GM19395 (cell line): ENCODE data around the gene OOSP3.

Source experiments
- ATAC-seq: cut with Tn5 transposase; IDR thresholded peaks from one replicate; pipeline ENCODE4 v1.9.1; 2021; ENCODE audit warnings: mild to moderate bottlenecking, moderate library complexity; ENCODE audit not compliant: unreplicated experiment

The OOSP3 gene

DNA sequence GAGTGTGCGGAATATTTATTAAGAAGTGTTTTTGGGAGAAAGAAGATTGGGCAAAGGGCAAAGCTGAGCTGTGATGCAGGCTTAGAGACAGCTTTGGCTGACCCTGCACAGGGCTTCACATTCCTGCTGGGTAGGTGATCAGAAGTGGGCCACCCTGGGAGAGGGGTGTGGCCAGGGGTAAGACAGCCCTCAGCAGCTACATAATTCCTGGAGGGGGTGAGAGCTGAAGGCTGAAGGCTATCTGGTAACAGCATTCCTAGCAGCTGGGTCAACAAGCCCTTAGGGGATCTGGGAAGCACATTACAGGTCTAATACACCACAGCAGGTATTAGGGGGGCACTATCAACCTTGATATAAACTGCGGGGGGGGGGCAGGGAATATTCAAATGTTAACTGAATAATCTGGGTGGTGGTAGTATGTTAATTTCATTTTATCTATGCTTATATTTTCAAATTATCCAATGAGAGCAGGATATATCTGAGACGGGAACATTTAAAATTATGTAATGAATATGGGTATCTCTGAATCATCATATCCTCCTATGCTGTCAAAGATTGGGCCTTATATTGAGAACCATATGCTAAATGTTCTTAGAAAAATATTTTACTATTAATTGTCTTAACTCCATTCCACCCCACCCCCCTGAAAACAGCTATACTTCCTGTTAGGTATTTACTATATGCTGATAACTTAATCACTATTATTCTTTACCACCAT lies 65.6 kb downstream of the OOSP3 start:
- ATAC-seq: no peak

DNA sequence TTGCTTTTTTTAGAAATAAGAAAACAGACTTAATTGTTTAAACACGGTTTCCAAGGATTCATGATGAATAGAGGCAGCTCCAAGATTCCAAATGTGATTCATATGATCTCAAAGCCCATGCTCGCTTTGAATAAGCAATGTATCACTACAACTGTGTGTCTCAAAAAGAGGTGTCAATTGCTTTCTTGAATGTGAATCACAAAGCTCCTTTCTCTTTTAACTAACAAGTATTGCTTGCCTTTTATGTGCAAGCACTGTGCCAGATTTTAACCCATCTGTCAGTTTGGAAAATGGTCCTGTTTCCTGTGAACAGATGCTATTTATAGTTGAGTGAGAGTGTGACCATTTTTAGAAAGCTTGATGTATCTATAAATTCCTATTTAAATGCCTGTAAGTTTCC lies 66.1 kb downstream of the OOSP3 start:
- ATAC-seq: no peak
